Measurements from ENCODE around the gene IRF1. TPM values are rescaled to one million over a fixed set of nuclear protein-coding genes. Genes with fewer than 3 reads are reported as not detected.

Gene IRF1
- total RNA-seq, 4 donors from 2014 or later, result 5.5 to 20.6 (median 8.4) TPM

GRCh38 chr5:132489051-132489770 lies 1.4 kb downstream of the IRF1 start:
- peaks cover 0 to 23% of the 10 kb centered on the region in 2 donors for H3K36me3 ChIP-seq
- peak overlapping the region in 3 of 4 donors; percentile 90 to 95 (median 91) for H3K27ac ChIP-seq
- in situ Hi-C loops (cut with MboI; ENCODE audit: low sequenced_read_pairs in 4 of 4), result loop anchor here in 1 of 4 donors (5.0 kb wide), 1 partner anchor 67 kb away; no protein-coding TSS in a partner anchor
- H3K27me3 ChIP-seq, result no peaks in the 10 kb centered on the region
- H3K9me3 ChIP-seq, result no peaks in the 10 kb centered on the region
- intact Hi-C loops (cut with DNase I; ENCODE audit: low total_unique reads), result no loop called here
- TF ChIP-seq CTCF (IDR thresholded peaks at IDR 0.05 in 4 of 5, conservative IDR thresholded peaks at IDR 0.05 in 1 of 5) (no peak), POLR2A (IDR thresholded peaks at IDR 0.05) (no peak)
- peak overlapping the region; percentile 70 to 90 (median 84) for H3K4me3 ChIP-seq
- H3K4me1 ChIP-seq, result peaks cover 28 to 31% of the 10 kb centered on the region in 2 donors
- ATAC-seq (no peak), DNase-seq (no peak)

GRCh38 chr5:132488590-132488989 lies 2.0 kb downstream of the IRF1 start:
- H3K27me3 ChIP-seq, result no peaks in the 10 kb centered on the region
- DNase-seq (no peak), ATAC-seq (no peak)
- H3K4me1 ChIP-seq, result peaks cover 28 to 31% of the 10 kb centered on the region in 2 donors
- intact Hi-C loops (cut with DNase I; ENCODE audit: low total_unique reads), result no loop called here
- H3K4me3 ChIP-seq, result peak overlapping the region; percentile 70 to 90 (median 84)
- H3K9me3 ChIP-seq, result no peaks in the 10 kb centered on the region
- TF ChIP-seq POLR2A (IDR thresholded peaks at IDR 0.05) (no peak), CTCF (IDR thresholded peaks at IDR 0.05 in 4 of 5, conservative IDR thresholded peaks at IDR 0.05 in 1 of 5) (no peak)
- in situ Hi-C loops (cut with MboI; ENCODE audit: low sequenced_read_pairs in 4 of 4), result loop anchor here in 1 of 4 donors (5.0 kb wide), 1 partner anchor 66 kb away; no protein-coding TSS in a partner anchor
- peaks cover 0 to 30% of the 10 kb centered on the region in 2 donors for H3K36me3 ChIP-seq
- peak overlapping the region in 2 of 4 donors; percentile 90 to 95 for H3K27ac ChIP-seq

GRCh38 chr5:132487841-132488555 lies 2.6 kb downstream of the IRF1 start:
- no peaks in the 10 kb centered on the region for H3K27me3 ChIP-seq
- no peak for ATAC-seq
- H3K9me3 ChIP-seq, result no peaks in the 10 kb centered on the region
- TF ChIP-seq CTCF (IDR thresholded peaks at IDR 0.05 in 4 of 5, conservative IDR thresholded peaks at IDR 0.05 in 1 of 5), result no peak
- no peak for TF ChIP-seq POLR2A (IDR thresholded peaks at IDR 0.05)
- H3K4me3 ChIP-seq, result peak overlapping the region in 1 of 4 donors; percentile 70
- H3K4me1 ChIP-seq, result peaks cover 28 to 31% of the 10 kb centered on the region in 2 donors
- intact Hi-C loops (cut with DNase I; ENCODE audit: low total_unique reads), result no loop called here
- in situ Hi-C loops (cut with MboI; ENCODE audit: low sequenced_read_pairs in 4 of 4), result loop anchor here in 1 of 4 donors (5.0 kb wide), 1 partner anchor 66 kb away; no protein-coding TSS in a partner anchor
- peak in 1 of 2 donors; percentile 1 for DNase-seq
- peaks cover 0 to 36% of the 10 kb centered on the region in 2 donors for H3K36me3 ChIP-seq
- peak overlapping the region in 3 of 4 donors; percentile 35 to 95 (median 90) for H3K27ac ChIP-seq

GRCh38 chr5:132487095-132487428 lies 3.5 kb downstream of the IRF1 start:
- TF ChIP-seq CTCF (IDR thresholded peaks at IDR 0.05 in 4 of 5, conservative IDR thresholded peaks at IDR 0.05 in 1 of 5), result no peak
- no peak for TF ChIP-seq POLR2A (IDR thresholded peaks at IDR 0.05)
- in situ Hi-C loops (cut with MboI; ENCODE audit: low sequenced_read_pairs in 4 of 4), result loop anchor here in 1 of 4 donors (5.0 kb wide), 1 partner anchor 65 kb away; no protein-coding TSS in a partner anchor
- no peaks in the 10 kb centered on the region for H3K9me3 ChIP-seq
- DNase-seq (no peak), ATAC-seq (no peak)
- peaks cover 0 to 36% of the 10 kb centered on the region in 2 donors for H3K36me3 ChIP-seq
- H3K4me1 ChIP-seq, result peaks cover 28 to 31% of the 10 kb centered on the region in 2 donors
- H3K27ac ChIP-seq, result peak overlapping the region; percentile 6 to 95 (median 22)
- intact Hi-C loops (cut with DNase I; ENCODE audit: low total_unique reads), result no loop called here
- no peaks in the 10 kb centered on the region for H3K27me3 ChIP-seq
- no peak overlapping the region for H3K4me3 ChIP-seq

All from gastrocnemius medialis (tissue), 4 donors.